SK-N-SH (cell line): ENCODE data around the gene ZMYND8. TPM values are rescaled to one million over a fixed set of nuclear protein-coding genes. Genes with fewer than 3 reads are reported as not detected.

ENCODE experiments used
- CTCF ChIA-PET: fragments of 300-600, 350-600 bp; formaldehyde crosslinking; extraction: SDS; loops from one replicate; lab custom pipeline; 2021; lab: Yijun Ruan, JAX
- POLR2A ChIA-PET: fragments of 350-600 bp; sonication (Branson Sonifier 250); formaldehyde crosslinking; extraction: SDS; loops from one replicate; lab custom pipeline; 2020; ENCODE audit warnings: antibody characterized with exemption, inconsistent platforms; lab: Yijun Ruan, JAX
- DNase-seq: peaks from one replicate; pipeline ENCODE4 v3.0.0; 2012
- H2AFZ ChIP-seq: fragments of 200-600 bp; sonication (generic); 2 replicates; pipeline ENCODE4 v1.8.1; 2016; ENCODE audit warnings: antibody characterized with exemption, mild to moderate bottlenecking, low read depth
- H3F3A ChIP-seq: fragments of 200-600 bp; sonication (generic); replicated peaks from 2 replicates; pipeline ENCODE3; 2016; ENCODE audit warnings: antibody characterized with exemption, mild to moderate bottlenecking; ENCODE audit not compliant: insufficient read depth
- H3K27ac ChIP-seq, 2 experiments: fragments of 200-500 bp in 1 of 2; fragments of 200-600 bp in 1 of 2; sonication (Bioruptor generic) in 1 of 2; sonication (generic), shearing (Covaris generic) in 1 of 2; 2 replicates each; pipeline versions ENCODE4 v1.5.1 to v1.6.1; 2014 to 2016; ENCODE audit warnings: low read depth in 2 of 2, inconsistent platforms in 1 of 2, low read length in 1 of 2, mild to moderate bottlenecking in 1 of 2, mixed read lengths in 1 of 2
- H3K27me3 ChIP-seq: fragments of 200-600 bp; sonication (generic), shearing (Covaris generic); 2 replicates; pipeline ENCODE4 v1.6.1; 2016; ENCODE audit warnings: mixed run types; ENCODE audit not compliant: insufficient read depth
- H3K36me3 ChIP-seq, 2 experiments: fragments of 200-500 bp in 1 of 2; fragments of 200-600 bp in 1 of 2; sonication (Bioruptor generic) in 1 of 2; sonication (generic) in 1 of 2; replicated peaks in 1 of 2; 2 replicates each; pipeline versions ENCODE3 to v1.5.1; 2014 to 2016; ENCODE audit warnings: low read length in 1 of 2, mild to moderate bottlenecking in 1 of 2; ENCODE audit not compliant: insufficient read depth in 2 of 2, control insufficient read depth in 1 of 2
- H3K4me1 ChIP-seq, 2 experiments: fragments of 200-500 bp in 1 of 2; fragments of 200-600 bp in 1 of 2; sonication (Bioruptor generic) in 1 of 2; sonication (generic), shearing (Covaris generic) in 1 of 2; 2 replicates each; pipeline versions ENCODE4 v1.5.1 to v1.6.1; 2014 to 2016; ENCODE audit warnings: low read depth in 1 of 2, low read length in 1 of 2, mixed run types in 1 of 2; ENCODE audit not compliant: insufficient read depth in 2 of 2, control insufficient read depth in 1 of 2
- H3K4me2 ChIP-seq: fragments of 200-600 bp; sonication (generic), shearing (Covaris generic); 2 replicates; pipeline ENCODE4 v1.6.1; 2017; ENCODE audit warnings: mixed run types
- H3K4me3 ChIP-seq, 2 experiments: fragments of 200-500 bp in 1 of 2; fragments of 200-600 bp in 1 of 2; sonication (Bioruptor generic) in 1 of 2; sonication (generic), shearing (Covaris generic) in 1 of 2; 2 replicates each; pipeline versions ENCODE4 v1.5.1 to v1.8.1; 2014 to 2016; ENCODE audit warnings: low read depth in 2 of 2, inconsistent platforms in 1 of 2, low read length in 1 of 2, mild to moderate bottlenecking in 1 of 2, mixed read lengths in 1 of 2, moderate library complexity in 1 of 2
- H3K79me2 ChIP-seq: fragments of 200-600 bp; sonication (generic); 2 replicates; pipeline ENCODE4 v1.8.1; 2017; ENCODE audit warnings: mild to moderate bottlenecking; ENCODE audit not compliant: insufficient read depth
- H3K9ac ChIP-seq: fragments of 200-600 bp; sonication (generic); 2 replicates; pipeline ENCODE4 v1.6.1; 2017; ENCODE audit warnings: mixed run types
- H3K9me2 ChIP-seq: fragments of 200-600 bp; sonication (generic); 2 replicates; pipeline ENCODE4 v1.6.1; 2017; ENCODE audit warnings: mixed run types
- H3K9me3 ChIP-seq: fragments of 200-600 bp; sonication (generic); 2 replicates; pipeline ENCODE4 v1.6.1; 2017; ENCODE audit warnings: mixed run types, mild to moderate bottlenecking, moderate library complexity
- H4K20me1 ChIP-seq: fragments of 200-600 bp; sonication (generic); 2 replicates; pipeline ENCODE4 v1.6.1; 2017; ENCODE audit warnings: mild to moderate bottlenecking, mixed run types; ENCODE audit not compliant: insufficient read depth
- CHD2 ChIP-seq: fragments of 150-350 bp; IDR thresholded peaks from 2 replicates; pipeline ENCODE4 v1.6.1; 2018; ENCODE audit warnings: low read length; ENCODE audit not compliant: partially characterized antibody
- CTCF ChIP-seq: fragments of 200-600 bp; sonication (generic); IDR thresholded peaks from 2 replicates; pipeline ENCODE4 v1.6.1; 2017; ENCODE audit warnings: antibody characterized with exemption, mild to moderate bottlenecking, moderate library complexity
- EZH2phosphoT487 ChIP-seq: fragments of 200-600 bp; sonication (generic); IDR thresholded peaks from 2 replicates; pipeline ENCODE4 v1.6.1; 2017; ENCODE audit warnings: low read depth, mixed run types, mild to moderate bottlenecking, antibody characterized with exemption, moderate library complexity, borderline replicate concordance
- FOXJ3 ChIP-seq: sonication (generic); formaldehyde crosslinking; IDR thresholded peaks from 2 replicates; pipeline ENCODE4 v1.5.1; 2020; ENCODE audit warnings: mild to moderate bottlenecking, missing genetic modification reagents
- FOXM1 ChIP-seq: IDR thresholded peaks from 2 replicates; pipeline ENCODE4 v1.4.0; 2012; ENCODE audit warnings: low read depth, mild to moderate bottlenecking
- GABPA ChIP-seq: IDR thresholded peaks from 2 replicates; pipeline ENCODE4 v1.4.0; 2012; ENCODE audit warnings: low read depth, mild to moderate bottlenecking
- GATA2 ChIP-seq: sonication (generic); formaldehyde crosslinking; IDR thresholded peaks from 2 replicates; pipeline ENCODE4 v1.5.0; 2020; ENCODE audit warnings: mild to moderate bottlenecking, missing genetic modification reagents
- IRF3 ChIP-seq: fragments of 150-350 bp; IDR thresholded peaks from 2 replicates; pipeline ENCODE4 v1.6.1; 2016; ENCODE audit warnings: mild to moderate bottlenecking, low read depth, low read length
- NFIC ChIP-seq: IDR thresholded peaks from 2 replicates; pipeline ENCODE4 v1.4.0; 2012; ENCODE audit warnings: borderline replicate concordance
- PBX3 ChIP-seq: IDR thresholded peaks from 2 replicates; pipeline ENCODE4; 2012
- RAD21 ChIP-seq: IDR thresholded peaks from 2 replicates; pipeline ENCODE4 v1.6.1; 2012; ENCODE audit warnings: mild to moderate bottlenecking, low read length
- RCOR1 ChIP-seq: fragments of 150-350 bp; IDR thresholded peaks from 2 replicates; pipeline ENCODE4 v1.6.1; 2017; ENCODE audit warnings: antibody characterized with exemption, low read length
- REST ChIP-seq: IDR thresholded peaks from 2 replicates; pipeline ENCODE4 v1.6.1; 2012; ENCODE audit warnings: mild to moderate bottlenecking, low read depth, low read length, moderate library complexity
- RFX5 ChIP-seq: IDR thresholded peaks from 2 replicates; pipeline ENCODE4 v1.6.1; 2012; ENCODE audit warnings: mild to moderate bottlenecking, improper control_type of control experiment, low read length
- RXRA ChIP-seq: IDR thresholded peaks from 2 replicates; pipeline ENCODE4 v1.4.0; 2012; ENCODE audit warnings: low read depth, mild to moderate bottlenecking, borderline replicate concordance
- SIN3A ChIP-seq: IDR thresholded peaks from 2 replicates; pipeline ENCODE4 v1.6.1; 2012; ENCODE audit warnings: low read depth, mild to moderate bottlenecking, low read length, moderate library complexity, borderline replicate concordance
- TEAD4 ChIP-seq: IDR thresholded peaks from 2 replicates; pipeline ENCODE4 v1.4.0; 2012; ENCODE audit warnings: mild to moderate bottlenecking, borderline replicate concordance; ENCODE audit not compliant: insufficient read depth
- USF1 ChIP-seq: IDR thresholded peaks from 2 replicates; pipeline ENCODE4 v1.4.0; 2012; ENCODE audit warnings: low read depth, borderline replicate concordance
- WGBS: methylation state at CpG from one replicate; pipeline ENCODE4 v1.1.6; 2017; ENCODE audit warnings: low lambda C conversion rate; 5-methylcytosine and 5-hydroxymethylcytosine counted together
- polyA plus RNA-seq, 3 experiments: library from polyadenylated mRNA; depleted of rRNA; stranded (reverse); fragments of >200 nt; gene quantifications; 2 replicates each; pipeline ENCODE4 v1.2.3, GENCODE V29; 2012
- TF ChIP-seq, protein P1 (sequence below): IDR thresholded peaks from 2 replicates; pipeline ENCODE4 v1.4.0; 2012; ENCODE audit warnings: low read depth, borderline replicate concordance
- TF ChIP-seq, protein P2 (sequence below): IDR thresholded peaks from 2 replicates; pipeline ENCODE4 v1.4.0; 2012; ENCODE audit warnings: low read depth

The ZMYND8 gene
- polyA plus RNA-seq, 1 of the 3 experiments (the other 2 are of a cell fraction) = 25.3 TPM

DNA sequence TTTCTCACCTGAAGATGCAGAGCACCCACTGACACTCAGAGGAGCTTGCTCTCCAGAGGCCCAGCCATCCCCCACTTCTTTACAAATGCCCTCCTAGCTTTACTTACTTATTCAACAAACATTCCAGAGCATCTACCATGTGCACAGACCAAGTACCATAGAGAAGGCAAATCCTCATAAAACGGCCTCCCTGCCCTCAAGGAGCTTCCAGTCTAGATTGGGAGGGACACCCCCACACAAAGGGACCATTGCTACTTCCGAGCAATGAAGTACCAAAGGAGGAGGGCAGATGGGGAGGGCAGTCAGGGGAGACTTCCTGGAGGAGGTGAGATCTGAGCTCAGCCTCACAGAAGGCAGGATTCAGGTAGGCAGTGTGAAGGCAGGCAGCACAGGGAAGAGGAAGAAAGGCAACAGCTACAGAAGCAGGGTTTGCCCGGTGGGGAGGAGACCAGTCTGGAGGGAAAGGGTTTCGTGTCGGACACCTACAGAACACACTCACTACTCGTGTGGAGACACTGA is 108.0 kb downstream of the ZMYND8 start:
- ChIA-PET POLR2A (no interaction called here), CTCF (interaction anchor here (1.8 to 3.2 kb wide), 3 partner anchors 10 to 135 kb away, joined by 6 to 10 read pairs (median 7); no protein-coding TSS in a partner anchor)
- peaks cover 4% of the 10 kb centered on the region for H3F3A ChIP-seq
- H3K4me3 ChIP-seq = no peak overlapping the region
- no peaks in the 10 kb centered on the region for H3K9me3 ChIP-seq
- no peaks in the 10 kb centered on the region for H3K9me2 ChIP-seq
- no peak overlapping the region for H3K9ac ChIP-seq
- TF ChIP-seq CTCF (no peak), TEAD4 (no peak), USF1 (no peak), IRF3 (no peak), RCOR1 (no peak), RFX5 (no peak), RAD21 (no peak), REST (no peak), FOXJ3 (CRISPR knock-in tag) (no peak), PBX3 (no peak), GATA2 (CRISPR knock-in tag) (no peak), GABPA (no peak), SIN3A (no peak), NFIC (no peak), EZH2phosphoT487 (no peak), CHD2 (no peak), FOXM1 (no peak), RXRA (no peak)
- TF ChIP-seq, protein P1, sequence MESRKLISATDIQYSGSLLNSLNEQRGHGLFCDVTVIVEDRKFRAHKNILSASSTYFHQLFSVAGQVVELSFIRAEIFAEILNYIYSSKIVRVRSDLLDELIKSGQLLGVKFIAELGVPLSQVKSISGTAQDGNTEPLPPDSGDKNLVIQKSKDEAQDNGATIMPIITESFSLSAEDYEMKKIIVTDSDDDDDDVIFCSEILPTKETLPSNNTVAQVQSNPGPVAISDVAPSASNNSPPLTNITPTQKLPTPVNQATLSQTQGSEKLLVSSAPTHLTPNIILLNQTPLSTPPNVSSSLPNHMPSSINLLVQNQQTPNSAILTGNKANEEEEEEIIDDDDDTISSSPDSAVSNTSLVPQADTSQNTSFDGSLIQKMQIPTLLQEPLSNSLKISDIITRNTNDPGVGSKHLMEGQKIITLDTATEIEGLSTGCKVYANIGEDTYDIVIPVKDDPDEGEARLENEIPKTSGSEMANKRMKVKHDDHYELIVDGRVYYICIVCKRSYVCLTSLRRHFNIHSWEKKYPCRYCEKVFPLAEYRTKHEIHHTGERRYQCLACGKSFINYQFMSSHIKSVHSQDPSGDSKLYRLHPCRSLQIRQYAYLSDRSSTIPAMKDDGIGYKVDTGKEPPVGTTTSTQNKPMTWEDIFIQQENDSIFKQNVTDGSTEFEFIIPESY = no peak
- TF ChIP-seq, protein P2, sequence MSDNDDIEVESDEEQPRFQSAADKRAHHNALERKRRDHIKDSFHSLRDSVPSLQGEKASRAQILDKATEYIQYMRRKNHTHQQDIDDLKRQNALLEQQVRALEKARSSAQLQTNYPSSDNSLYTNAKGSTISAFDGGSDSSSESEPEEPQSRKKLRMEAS = no peak
- H3K27me3 ChIP-seq = no peaks in the 10 kb centered on the region
- H3K4me2 ChIP-seq = no peak overlapping the region
- no peak for DNase-seq
- no peak overlapping the region for H3K27ac ChIP-seq
- peaks cover 6% of the 10 kb centered on the region for H4K20me1 ChIP-seq
- H3K36me3 ChIP-seq = peaks cover 50 to 68% of the 10 kb centered on the region in 2 experiments
- no peak overlapping the region for H2AFZ ChIP-seq
- peaks cover 0 to 10% of the 10 kb centered on the region in 2 experiments; a peak in 1 of 4 replicates for H3K4me1 ChIP-seq
- H3K79me2 ChIP-seq = peaks cover 52% of the 10 kb centered on the region; the same call in 1 of the 2 replicates
- 93% methylated on average over 6 of the region's 6 CpGs for WGBS
